LNCaP clone FGC (cell line): ENCODE measurements around the gene UBE2O.

ENCODE experiments used
- DNase-seq: peaks from one replicate; pipeline ENCODE4 v3.0.0-alpha.2; 2011; ENCODE audit warnings: low read depth
- H3K4me3 ChIP-seq: 2 replicates; pipeline ENCODE4 v1.5.1; 2011; ENCODE audit warnings: mild to moderate bottlenecking, low read depth, low read length, control low read depth
- TF ChIP-seq, protein P1 (sequence below): IDR thresholded peaks from 2 replicates; pipeline ENCODE4 v1.5.1; 2012; ENCODE audit warnings: mild to moderate bottlenecking; ENCODE audit not compliant: control insufficient read depth, insufficient read depth; ENCODE audit errors: extremely low read depth

Gene UBE2O

DNA sequence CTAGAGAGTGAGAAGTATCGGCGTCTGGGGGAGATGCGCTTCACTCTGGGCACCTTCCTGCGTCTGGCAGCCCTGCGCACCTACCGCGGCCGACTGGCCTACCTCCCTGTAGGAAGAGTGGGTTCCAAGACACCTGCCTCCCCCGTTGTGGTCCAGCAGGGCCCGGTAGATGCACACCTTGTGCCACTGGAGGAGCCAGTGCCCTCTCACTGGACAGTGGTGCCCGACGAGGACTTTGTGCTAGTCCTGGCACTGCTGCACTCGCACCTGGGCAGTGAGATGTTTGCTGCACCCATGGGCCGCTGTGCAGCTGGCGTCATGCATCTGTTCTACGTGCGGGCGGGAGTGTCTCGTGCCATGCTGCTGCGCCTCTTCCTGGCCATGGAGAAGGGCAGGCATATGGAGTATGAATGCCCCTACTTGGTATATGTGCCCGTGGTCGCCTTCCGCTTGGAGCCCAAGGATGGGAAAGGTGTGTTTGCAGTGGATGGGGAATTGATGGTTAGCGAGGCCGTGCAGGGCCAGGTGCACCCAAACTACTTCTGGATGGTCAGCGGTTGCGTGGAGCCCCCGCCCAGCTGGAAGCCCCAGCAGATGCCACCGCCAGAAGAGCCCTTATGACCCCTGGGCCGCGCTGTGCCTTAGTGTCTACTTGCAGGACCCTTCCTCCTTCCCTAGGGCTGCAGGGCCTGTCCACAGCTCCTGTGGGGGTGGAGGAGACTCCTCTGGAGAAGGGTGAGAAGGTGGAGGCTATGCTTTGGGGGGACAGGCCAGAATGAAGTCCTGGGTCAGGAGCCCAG lies 65.8 kb downstream of the UBE2O start:
- no peak overlapping the region for H3K4me3 ChIP-seq
- TF ChIP-seq, protein P1, sequence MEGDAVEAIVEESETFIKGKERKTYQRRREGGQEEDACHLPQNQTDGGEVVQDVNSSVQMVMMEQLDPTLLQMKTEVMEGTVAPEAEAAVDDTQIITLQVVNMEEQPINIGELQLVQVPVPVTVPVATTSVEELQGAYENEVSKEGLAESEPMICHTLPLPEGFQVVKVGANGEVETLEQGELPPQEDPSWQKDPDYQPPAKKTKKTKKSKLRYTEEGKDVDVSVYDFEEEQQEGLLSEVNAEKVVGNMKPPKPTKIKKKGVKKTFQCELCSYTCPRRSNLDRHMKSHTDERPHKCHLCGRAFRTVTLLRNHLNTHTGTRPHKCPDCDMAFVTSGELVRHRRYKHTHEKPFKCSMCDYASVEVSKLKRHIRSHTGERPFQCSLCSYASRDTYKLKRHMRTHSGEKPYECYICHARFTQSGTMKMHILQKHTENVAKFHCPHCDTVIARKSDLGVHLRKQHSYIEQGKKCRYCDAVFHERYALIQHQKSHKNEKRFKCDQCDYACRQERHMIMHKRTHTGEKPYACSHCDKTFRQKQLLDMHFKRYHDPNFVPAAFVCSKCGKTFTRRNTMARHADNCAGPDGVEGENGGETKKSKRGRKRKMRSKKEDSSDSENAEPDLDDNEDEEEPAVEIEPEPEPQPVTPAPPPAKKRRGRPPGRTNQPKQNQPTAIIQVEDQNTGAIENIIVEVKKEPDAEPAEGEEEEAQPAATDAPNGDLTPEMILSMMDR: no peak
- no peak for DNase-seq

DNA sequence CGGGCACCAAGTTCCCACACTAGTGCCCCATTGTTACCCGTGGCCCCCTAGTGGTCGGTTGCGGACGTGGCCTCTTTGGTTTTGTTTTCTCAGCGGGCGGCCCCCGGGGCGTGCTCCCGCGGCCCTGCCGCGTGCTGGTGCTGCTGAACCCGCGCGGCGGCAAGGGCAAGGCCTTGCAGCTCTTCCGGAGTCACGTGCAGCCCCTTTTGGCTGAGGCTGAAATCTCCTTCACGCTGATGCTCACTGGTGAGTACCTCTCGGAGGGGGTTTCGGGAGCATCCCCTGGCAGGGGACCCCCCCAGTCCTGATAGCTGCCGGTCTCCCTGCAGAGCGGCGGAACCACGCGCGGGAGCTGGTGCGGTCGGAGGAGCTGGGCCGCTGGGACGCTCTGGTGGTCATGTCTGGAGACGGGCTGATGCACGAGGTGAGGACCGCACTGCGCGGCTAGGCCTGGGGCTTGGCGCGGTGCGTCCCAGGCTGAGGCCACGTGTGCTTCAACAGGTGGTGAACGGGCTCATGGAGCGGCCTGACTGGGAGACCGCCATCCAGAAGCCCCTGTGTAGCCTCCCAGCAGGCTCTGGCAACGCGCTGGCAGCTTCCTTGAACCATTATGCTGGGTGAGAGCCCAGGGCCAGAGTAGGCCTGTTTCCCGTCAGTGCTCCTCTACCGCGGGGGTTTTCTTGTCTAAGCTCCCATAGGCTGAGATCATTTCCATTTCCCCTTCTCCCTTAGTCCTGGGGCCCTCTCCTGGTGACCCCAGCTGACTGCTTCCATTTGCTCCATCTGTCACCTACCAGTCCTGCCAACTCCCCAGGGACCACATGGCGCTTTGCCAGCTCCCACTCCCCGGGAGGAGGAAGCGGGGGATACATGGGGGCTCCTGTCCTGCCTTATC lies 66.8 kb downstream of the UBE2O start:
- TF ChIP-seq, protein P1: peak; percentile 73
- peak overlapping the region; percentile 56 for H3K4me3 ChIP-seq
- no peak for DNase-seq

DNA sequence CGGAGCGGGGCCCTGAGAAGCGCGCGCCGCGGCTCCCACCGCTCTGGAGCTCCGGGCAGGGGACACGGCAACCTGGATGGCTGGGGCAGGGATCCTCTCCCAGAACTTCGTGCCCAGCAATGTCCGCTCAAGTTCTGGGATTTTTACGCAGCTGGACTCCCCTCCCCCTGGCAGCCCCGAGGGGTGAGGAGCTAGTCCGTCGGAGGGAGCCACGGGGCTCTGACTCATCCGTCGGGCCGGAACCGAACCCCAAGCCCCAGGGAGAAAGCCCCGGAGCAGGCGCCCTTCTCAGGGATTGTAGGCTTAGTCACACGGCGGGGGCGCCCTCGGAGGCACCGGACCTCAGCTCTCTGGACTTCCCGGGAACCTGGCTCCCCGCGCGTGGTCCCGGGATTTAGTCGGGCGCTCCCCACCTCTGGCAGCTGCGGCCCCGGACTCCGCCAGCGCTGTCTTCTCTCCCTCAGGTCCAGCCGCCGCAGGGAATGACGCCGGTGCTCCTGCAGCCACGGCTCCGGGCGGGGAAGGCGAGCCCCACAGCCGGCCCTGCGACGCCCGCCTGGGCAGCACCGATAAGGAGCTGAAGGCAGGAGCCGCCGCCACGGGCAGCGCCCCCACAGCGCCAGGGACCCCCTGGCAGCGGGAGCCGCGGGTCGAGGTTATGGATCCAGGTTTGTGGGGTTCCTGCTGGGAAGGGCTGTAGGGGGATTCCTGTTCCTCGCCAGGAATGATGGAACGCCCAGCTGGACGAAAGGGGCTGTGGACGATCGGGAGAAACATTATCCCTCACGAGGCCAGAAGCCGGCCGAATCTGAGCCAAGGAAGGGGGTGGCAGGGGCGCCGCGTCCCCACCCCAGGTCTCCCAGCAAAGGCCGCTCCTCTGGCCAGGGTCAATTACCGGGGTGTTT lies 67.7 kb downstream of the UBE2O start:
- TF ChIP-seq, protein P1: no peak
- no peak for DNase-seq
- peak overlapping the region; percentile 56 for H3K4me3 ChIP-seq

DNA sequence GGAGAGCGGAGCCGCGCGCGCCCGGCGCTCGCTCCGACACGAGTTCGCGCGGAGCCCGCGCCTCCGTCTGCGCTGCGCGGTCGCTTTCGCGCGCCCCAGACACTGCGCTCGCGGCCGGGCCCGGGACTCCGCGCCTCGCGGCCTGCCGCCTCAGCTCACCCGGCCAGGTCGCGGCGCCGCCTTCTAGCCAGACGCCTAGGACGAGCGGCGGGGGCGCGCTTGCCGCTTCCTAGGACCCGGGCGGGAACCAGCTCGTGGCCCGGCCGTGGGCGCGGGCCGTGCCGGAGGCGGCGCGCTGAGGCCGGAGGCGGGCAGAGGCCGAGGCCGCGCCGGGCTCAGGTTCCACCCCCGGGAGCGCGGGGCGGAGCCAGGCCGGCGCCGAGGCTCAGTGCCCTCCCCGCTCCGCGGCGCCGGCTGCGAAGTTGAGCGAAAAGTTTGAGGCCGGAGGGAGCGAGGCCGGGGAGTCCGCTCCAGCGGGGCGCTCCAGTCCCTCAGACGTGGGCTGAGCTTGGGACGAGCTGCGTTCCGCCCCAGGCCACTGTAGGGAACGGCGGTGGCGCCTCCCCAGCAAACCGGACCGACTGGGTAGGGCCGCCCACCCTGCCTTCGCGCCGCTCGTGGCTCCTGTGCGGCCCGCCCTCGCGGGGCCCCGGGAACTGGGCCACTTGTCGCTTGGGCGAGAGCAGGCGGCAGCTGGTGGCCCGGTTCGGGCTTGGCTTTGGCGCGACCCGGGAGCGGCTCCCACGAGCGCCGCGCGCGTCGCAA lies 68.5 kb downstream of the UBE2O start, which contains the start of gene SPHK1:
SPHK1 (plus strand) TSS at position 388 of the 765 bp plus-strand sequence. CDS start 1,036 bp downstream, outside the sequence.
- TF ChIP-seq, protein P1: no peak
- DNase-seq: no peak
- H3K4me3 ChIP-seq: peak within 1 kb of the TSS; percentile 56

GRCh38 chr17:76383546-76384221 lies 69.3 kb downstream of the UBE2O start:
- no peak for DNase-seq
- peak overlapping the region; percentile 56 for H3K4me3 ChIP-seq
- TF ChIP-seq, protein P1: 0 out of 2 replicates have a peak, but pooled peaks have one; percentile 15
